ENCODE results near the gene RHD. TPM values are rescaled to one million over a fixed set of nuclear protein-coding genes. Genes with fewer than 3 reads are reported as not detected.
A peak's percentile ranks its signal among the peaks of the same experiment; 100 is the strongest.
"Not testable (repeated sequence)": the region's sequence is repeated elsewhere in the genome, so short reads cannot be mapped to it uniquely, and the experiment has no call there.

Gene RHD
- total and polyA plus RNA-seq, 2 experiments from 2014 or later: 0.19 TPM; not detected in 1

DNA sequence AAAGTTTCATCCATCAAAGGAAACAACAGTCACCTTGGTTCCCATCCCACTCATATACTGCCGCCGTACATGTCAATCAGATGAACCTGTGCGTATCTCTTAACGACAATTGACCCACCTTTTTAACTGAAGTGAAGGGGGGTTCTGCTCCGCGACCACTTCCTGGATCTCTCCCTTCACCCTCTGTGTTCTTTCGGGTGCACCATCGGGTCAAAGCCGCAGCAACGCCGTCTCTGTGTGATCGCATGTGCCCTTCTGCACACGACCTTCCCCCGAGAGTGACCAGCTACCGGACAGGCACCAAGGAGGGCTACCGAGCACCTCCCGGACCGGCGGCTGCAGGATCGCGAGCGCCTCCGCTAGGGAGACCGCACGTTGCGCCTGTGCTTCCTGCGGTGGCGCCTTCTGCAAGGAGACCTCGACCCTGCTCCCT lies 64.6 kb downstream of the RHD start:
- H2AFZ ChIP-seq: peak overlapping the region; percentile 56
- H3K9me3 ChIP-seq (ENCODE audit: low read depth); DNase-seq (ENCODE audit: low spot score); H3K27me3 ChIP-seq; H3K27ac ChIP-seq; H3K36me3 ChIP-seq (replicated peaks; ENCODE audit: insufficient read depth, low read depth); H3K9me2 ChIP-seq (replicated peaks; ENCODE audit: insufficient read depth): not testable (repeated sequence)
- TF ChIP-seq, protein P1, sequence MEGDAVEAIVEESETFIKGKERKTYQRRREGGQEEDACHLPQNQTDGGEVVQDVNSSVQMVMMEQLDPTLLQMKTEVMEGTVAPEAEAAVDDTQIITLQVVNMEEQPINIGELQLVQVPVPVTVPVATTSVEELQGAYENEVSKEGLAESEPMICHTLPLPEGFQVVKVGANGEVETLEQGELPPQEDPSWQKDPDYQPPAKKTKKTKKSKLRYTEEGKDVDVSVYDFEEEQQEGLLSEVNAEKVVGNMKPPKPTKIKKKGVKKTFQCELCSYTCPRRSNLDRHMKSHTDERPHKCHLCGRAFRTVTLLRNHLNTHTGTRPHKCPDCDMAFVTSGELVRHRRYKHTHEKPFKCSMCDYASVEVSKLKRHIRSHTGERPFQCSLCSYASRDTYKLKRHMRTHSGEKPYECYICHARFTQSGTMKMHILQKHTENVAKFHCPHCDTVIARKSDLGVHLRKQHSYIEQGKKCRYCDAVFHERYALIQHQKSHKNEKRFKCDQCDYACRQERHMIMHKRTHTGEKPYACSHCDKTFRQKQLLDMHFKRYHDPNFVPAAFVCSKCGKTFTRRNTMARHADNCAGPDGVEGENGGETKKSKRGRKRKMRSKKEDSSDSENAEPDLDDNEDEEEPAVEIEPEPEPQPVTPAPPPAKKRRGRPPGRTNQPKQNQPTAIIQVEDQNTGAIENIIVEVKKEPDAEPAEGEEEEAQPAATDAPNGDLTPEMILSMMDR (IDR thresholded peaks at IDR 0.05; ENCODE audit: poor library complexity): peak; percentile 23
- under 1% methylated on average over 25 of the region's 29 CpGs for WGBS (ENCODE audit: low lambda C conversion rate, missing lambda C conversion rate)
- peaks cover 16% of the 10 kb centered on the region for H4K20me1 ChIP-seq (ENCODE audit: insufficient read depth, poor library complexity, severe bottlenecking)
- peak overlapping the region; percentile 99 for H3K4me2 ChIP-seq
- H3K4me1 ChIP-seq (ENCODE audit: insufficient read depth): peaks cover 12% of the 10 kb centered on the region
- H3K4me3 ChIP-seq: peak overlapping the region; percentile 83
- H3K79me2 ChIP-seq: peaks cover 34% of the 10 kb centered on the region

DNA sequence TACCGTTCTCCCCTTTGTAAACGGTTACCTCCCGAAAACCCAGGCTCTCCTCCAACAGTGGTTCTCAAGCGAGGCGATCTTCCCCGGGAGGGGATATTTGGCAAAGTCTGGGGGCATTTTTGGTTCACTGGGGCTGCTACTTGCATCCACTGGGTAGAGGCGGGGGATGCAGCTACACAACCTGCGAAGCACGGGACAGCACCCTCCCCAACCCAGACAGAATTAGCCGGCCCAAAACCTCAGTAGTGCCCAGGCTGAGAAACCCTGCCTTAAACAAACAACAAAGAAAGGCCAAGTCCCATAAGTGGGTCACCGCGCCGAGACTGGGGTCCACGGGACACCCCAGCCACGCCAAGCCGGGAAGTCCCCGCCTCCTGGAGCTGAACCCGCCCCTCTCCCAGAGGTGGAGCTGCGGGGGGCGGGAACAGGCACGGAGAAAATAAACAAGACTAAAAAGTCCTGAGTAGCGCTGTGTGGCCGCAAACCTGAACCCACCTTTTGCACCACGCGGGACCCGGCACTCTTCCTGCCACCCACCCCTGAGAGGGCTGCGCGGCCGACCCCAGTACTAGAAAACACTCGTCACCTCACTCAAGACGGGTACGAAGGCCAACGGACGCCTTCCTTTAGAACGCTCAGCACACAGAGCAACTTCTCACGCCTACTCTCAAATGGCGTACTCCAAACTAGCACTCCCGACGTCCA lies 65.3 kb downstream of the RHD start:
- Histone ChIP-seq H2AFZ (peak overlapping the region; percentile 73), H3K79me2 (peaks cover 41% of the 10 kb centered on the region), H3K4me2 (peak overlapping the region; percentile 73), H3K4me3 (peak overlapping the region; percentile 83), H3K27ac (peak overlapping the region; percentile 98), H4K20me1 (ENCODE audit: insufficient read depth, poor library complexity, severe bottlenecking) (peaks cover 19% of the 10 kb centered on the region), H3K4me1 (ENCODE audit: insufficient read depth) (peaks cover 12% of the 10 kb centered on the region)
- DNase-seq (ENCODE audit: low spot score); H3K9me2 ChIP-seq (replicated peaks; ENCODE audit: insufficient read depth); H3K27me3 ChIP-seq; H3K9me3 ChIP-seq (ENCODE audit: low read depth); H3K36me3 ChIP-seq (replicated peaks; ENCODE audit: insufficient read depth, low read depth): not testable (repeated sequence)
- WGBS (ENCODE audit: low lambda C conversion rate, missing lambda C conversion rate): 0% methylated on average over 16 of the region's 39 CpGs

DNA sequence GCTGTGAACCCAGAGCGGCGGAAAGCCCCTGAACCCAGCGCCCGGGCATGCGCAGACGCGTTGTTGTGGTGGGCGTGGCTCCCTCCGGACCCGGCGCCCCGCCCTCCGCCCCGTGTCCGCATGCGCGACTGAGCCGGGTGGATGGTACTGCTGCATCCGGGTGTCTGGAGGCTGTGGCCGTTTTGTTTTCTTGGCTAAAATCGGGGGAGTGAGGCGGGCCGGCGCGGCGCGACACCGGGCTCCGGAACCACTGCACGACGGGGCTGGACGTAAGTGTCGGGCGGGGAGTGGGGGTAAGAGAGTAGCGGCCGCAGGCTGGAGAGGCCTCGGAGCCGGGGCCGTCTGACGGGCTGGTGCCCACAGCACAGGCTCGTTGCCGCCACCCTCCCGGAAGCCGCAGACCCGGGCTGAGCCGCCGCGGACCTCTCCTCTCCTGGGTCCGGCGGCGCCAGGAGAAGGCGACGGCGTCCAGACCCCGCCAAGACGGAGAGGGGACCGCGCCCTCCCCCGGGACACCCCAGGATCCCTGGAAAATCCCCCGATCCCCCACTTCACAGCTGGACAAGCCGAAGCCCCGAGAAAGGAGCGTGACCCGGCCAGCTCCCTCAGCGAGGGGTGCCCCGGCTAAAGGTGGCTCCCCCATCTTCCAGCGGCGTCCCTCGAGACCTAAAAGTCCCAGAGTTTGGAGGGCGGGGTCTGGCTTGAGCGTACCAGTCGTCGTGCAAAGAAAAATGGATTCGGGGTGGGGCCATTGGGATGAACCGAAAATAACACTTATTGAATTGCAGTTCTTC lies 66.1 kb downstream of the RHD start, which contains the start of gene TMEM50A:
TSS of gene TMEM50A (plus strand) at position 147 of the 794 bp plus-strand sequence. CDS start 2,153 bp downstream, outside the sequence.
- H4K20me1 ChIP-seq (ENCODE audit: insufficient read depth, poor library complexity, severe bottlenecking): peaks cover 19% of the 10 kb centered on the region
- no peaks in the 10 kb centered on the region for H3K9me3 ChIP-seq (ENCODE audit: low read depth)
- H3K4me1 ChIP-seq (ENCODE audit: insufficient read depth): peaks cover 12% of the 10 kb centered on the region
- TF ChIP-seq, protein P1 (IDR thresholded peaks at IDR 0.05; ENCODE audit: poor library complexity): no peak
- TF ChIP-seq EZH2phosphoT487 (IDR thresholded peaks at IDR 0.05; ENCODE audit: low read depth, severe bottlenecking, unreplicated experiment) (no peak), EZH2 (IDR thresholded peaks at IDR 0.05; ENCODE audit: borderline replicate concordance) (no peak)
- peak within 1 kb of the TSS; percentile 83 for H3K4me3 ChIP-seq
- peak within 1 kb of the TSS; percentile 73 for H2AFZ ChIP-seq
- peaks cover 49% of the 10 kb centered on the region for H3K79me2 ChIP-seq
- H3K36me3 ChIP-seq (replicated peaks; ENCODE audit: insufficient read depth, low read depth): no peaks in the 10 kb centered on the region
- 2% methylated on average over 51 of the region's 75 CpGs for WGBS (ENCODE audit: low lambda C conversion rate, missing lambda C conversion rate)
- DNase-seq (ENCODE audit: low spot score): peak; percentile 91
- no peaks in the 10 kb centered on the region for H3K27me3 ChIP-seq
- H3K4me2 ChIP-seq: peak within 1 kb of the TSS; percentile 99
- no peaks in the 10 kb centered on the region for H3K9me2 ChIP-seq (replicated peaks; ENCODE audit: insufficient read depth)
- H3K27ac ChIP-seq: peak within 1 kb of the TSS; percentile 98

DNA sequence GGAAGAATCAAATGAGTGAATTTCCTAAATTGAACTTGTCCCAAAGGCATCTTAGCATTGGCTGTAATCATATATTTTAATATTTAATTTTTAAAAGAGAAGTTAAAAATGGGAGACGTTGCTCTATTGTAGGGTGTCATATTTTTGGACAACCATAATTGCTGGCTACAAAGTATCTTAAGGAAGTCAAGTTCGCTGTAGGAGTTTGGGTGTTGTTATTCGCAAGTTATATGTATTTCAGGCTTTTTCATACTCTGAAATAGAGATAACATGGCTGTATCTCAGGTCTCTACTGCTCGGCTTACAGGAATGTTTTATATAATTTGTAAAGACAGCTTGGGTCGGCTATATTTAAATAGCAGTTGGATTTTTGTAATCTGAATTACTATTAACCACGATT lies 66.7 kb downstream of the RHD start:
- H3K79me2 ChIP-seq: peaks cover 55% of the 10 kb centered on the region
- peak overlapping the region; percentile 98 for H3K27ac ChIP-seq
- H3K9me3 ChIP-seq (ENCODE audit: low read depth): no peaks in the 10 kb centered on the region
- H3K4me2 ChIP-seq: peak overlapping the region; percentile 83
- H2AFZ ChIP-seq: peak overlapping the region; percentile 73
- H4K20me1 ChIP-seq (ENCODE audit: insufficient read depth, poor library complexity, severe bottlenecking): peaks cover 19% of the 10 kb centered on the region
- peaks cover 12% of the 10 kb centered on the region for H3K4me1 ChIP-seq (ENCODE audit: insufficient read depth)
- H3K27me3 ChIP-seq: no peaks in the 10 kb centered on the region
- WGBS (ENCODE audit: low lambda C conversion rate, missing lambda C conversion rate): 3% methylated on average over 6 of the region's 6 CpGs
- no peaks in the 10 kb centered on the region for H3K36me3 ChIP-seq (replicated peaks; ENCODE audit: insufficient read depth, low read depth)
- H3K4me3 ChIP-seq: peak overlapping the region; percentile 80
- no peaks in the 10 kb centered on the region for H3K9me2 ChIP-seq (replicated peaks; ENCODE audit: insufficient read depth)
- no peak for TF ChIP-seq EZH2 (IDR thresholded peaks at IDR 0.05; ENCODE audit: borderline replicate concordance)
- TF ChIP-seq EZH2phosphoT487 (IDR thresholded peaks at IDR 0.05; ENCODE audit: low read depth, severe bottlenecking, unreplicated experiment): no peak
- TF ChIP-seq, protein P1 (IDR thresholded peaks at IDR 0.05; ENCODE audit: poor library complexity): no peak
- DNase-seq (ENCODE audit: low spot score): no peak
